ENCODE measurements around the gene IFI27. TPM values are rescaled to one million over a fixed set of nuclear protein-coding genes. Genes with fewer than 3 reads are reported as not detected.
A peak's percentile ranks its signal among the peaks of the same experiment; 100 is the strongest.

Gene IFI27
- total and polyA plus RNA-seq, 2 of the 4 experiments (the other 2 are of a cell fraction): under 0.01 to 0.60 TPM

DNA sequence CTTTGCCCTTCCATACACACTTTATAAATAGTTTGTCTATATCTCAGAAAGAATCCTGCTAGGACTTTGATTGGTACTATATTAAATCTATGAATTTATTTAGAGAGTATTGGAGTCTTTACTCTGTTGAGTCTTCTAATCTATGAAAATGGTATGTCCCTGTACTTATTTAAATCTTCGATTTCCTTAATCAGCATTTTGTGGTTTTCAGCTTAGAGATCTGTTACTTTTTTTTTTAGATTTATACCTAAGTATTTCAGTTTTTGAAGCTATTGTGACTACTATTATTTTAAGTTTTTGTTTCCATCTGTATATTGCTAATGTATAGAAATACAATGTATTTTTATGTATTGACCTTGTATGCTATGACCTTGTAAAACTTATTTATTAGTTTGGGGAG is 32.3 kb downstream of the IFI27 start:
- Histone ChIP-seq H3K23ac (ENCODE audit: low read depth, low read length) (no peak overlapping the region), H3K18ac (ENCODE audit: low read depth, low read length) (no peak overlapping the region), H2BK20ac (ENCODE audit: low read depth, low read length) (no peak overlapping the region), H4K5ac (ENCODE audit: low read depth, low read length) (no peak overlapping the region), H3K27me3 (ENCODE audit: control insufficient read depth, insufficient read depth, low read length) (peaks cover 17% of the 10 kb centered on the region), H3K4me3 (ENCODE audit: insufficient read depth, low read depth, low read length) (no peak overlapping the region), H3K4ac (ENCODE audit: low read depth, low read length) (no peak overlapping the region), H2AK5ac (ENCODE audit: low read depth, low read length) (no peak overlapping the region), H3K36me3 (ENCODE audit: control insufficient read depth, insufficient read depth, low read length) (no peaks in the 10 kb centered on the region), H4K20me1 (ENCODE audit: insufficient read depth, low read length) (no peaks in the 10 kb centered on the region), H2BK120ac (ENCODE audit: low read depth, low read length) (no peak overlapping the region), H3K4me2 (ENCODE audit: low read depth, low read length) (no peak overlapping the region), H2AFZ (replicated peaks; ENCODE audit: low read length, poor library complexity) (no peak overlapping the region), H3K9me1 (ENCODE audit: insufficient read depth, low read length) (no peaks in the 10 kb centered on the region), H4K91ac (ENCODE audit: insufficient read depth, low read depth, low read length) (no peak overlapping the region), H3K27ac (ENCODE audit: insufficient read depth, low read length) (no peak overlapping the region), H3K9me3 (ENCODE audit: control insufficient read depth, insufficient read depth, low read length) (no peaks in the 10 kb centered on the region), H2BK15ac (ENCODE audit: low read depth, low read length) (no peak overlapping the region), H2BK5ac (ENCODE audit: low read depth, low read length, poor library complexity, severe bottlenecking) (no peak overlapping the region), H3K4me1 (ENCODE audit: control insufficient read depth, insufficient read depth, low read length) (no peaks in the 10 kb centered on the region), H4K8ac (ENCODE audit: low read depth in 2 of 2, low read length in 2 of 2) (no peak overlapping the region), H3K14ac (replicated peaks; ENCODE audit: low read depth, low read length) (no peak overlapping the region), H3K56ac (ENCODE audit: extremely low read depth, insufficient read depth, low read length) (no peak overlapping the region), H3K79me1 (ENCODE audit: low read depth in 1 of 2, low read length in 2 of 2) (no peaks in the 10 kb centered on the region), H2AK9ac (replicated peaks; ENCODE audit: low read depth, low read length, poor library complexity) (no peak overlapping the region), H3K9ac (ENCODE audit: low read depth, low read length) (no peak overlapping the region)
- in situ Hi-C loops (cut with MboI; ENCODE audit: low sequenced_read_pairs): no loop called here
- TF ChIP-seq CHD1 (IDR thresholded peaks at IDR 0.05; ENCODE audit: low read depth, low read length): no peak
- no peak for TF ChIP-seq MXI1 (IDR thresholded peaks at IDR 0.05; ENCODE audit: borderline replicate concordance, low read depth, low read length)
- TF ChIP-seq, protein P1, sequence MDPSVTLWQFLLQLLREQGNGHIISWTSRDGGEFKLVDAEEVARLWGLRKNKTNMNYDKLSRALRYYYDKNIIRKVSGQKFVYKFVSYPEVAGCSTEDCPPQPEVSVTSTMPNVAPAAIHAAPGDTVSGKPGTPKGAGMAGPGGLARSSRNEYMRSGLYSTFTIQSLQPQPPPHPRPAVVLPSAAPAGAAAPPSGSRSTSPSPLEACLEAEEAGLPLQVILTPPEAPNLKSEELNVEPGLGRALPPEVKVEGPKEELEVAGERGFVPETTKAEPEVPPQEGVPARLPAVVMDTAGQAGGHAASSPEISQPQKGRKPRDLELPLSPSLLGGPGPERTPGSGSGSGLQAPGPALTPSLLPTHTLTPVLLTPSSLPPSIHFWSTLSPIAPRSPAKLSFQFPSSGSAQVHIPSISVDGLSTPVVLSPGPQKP (IDR thresholded peaks at IDR 0.05; ENCODE audit: borderline replicate concordance, low read depth, low read length): no peak
- TF ChIP-seq BHLHE40 (IDR thresholded peaks at IDR 0.05; ENCODE audit: low read depth, low read length): no peak
- TF ChIP-seq SMC3 (IDR thresholded peaks at IDR 0.05; ENCODE audit: low read depth, low read length): no peak
- TF ChIP-seq CEBPB (IDR thresholded peaks at IDR 0.05; ENCODE audit: low read depth, low read length): no peak
- no peak for TF ChIP-seq FOS (IDR thresholded peaks at IDR 0.05; ENCODE audit: low read depth, low read length)
- peak; percentile 49 for TF ChIP-seq MAFK (IDR thresholded peaks at IDR 0.05; ENCODE audit: low read depth, low read length)
- TF ChIP-seq MAZ (IDR thresholded peaks at IDR 0.05; ENCODE audit: borderline replicate concordance, low read depth, low read length): no peak
- intact Hi-C loops (cut with micrococcal nuclease): no loop called here
- BruUV-seq (replicated peaks): no TSS peak
- POLR2A ChIA-PET (ENCODE audit: unreplicated experiment): no interaction called here
- ATAC-seq (ENCODE audit: low read depth): no peak
- no peak for DNase-seq
- CTCF ChIA-PET: interaction anchor here (0.7 to 1.3 kb wide), 2 partner anchors 11 to 106 kb away, joined by 3 to 4 read pairs; no protein-coding TSS in a partner anchor
- dilution Hi-C loops (cut with HindIII; ENCODE audit: low sequenced_read_pairs, unreplicated experiment): no loop called here
- no CpG with 5 or more reads among the region's 1 CpG for WGBS, 2 experiments (ENCODE audit: extremely low coverage in 2 of 2, insufficient read length in 1 of 2)

Data from IMR-90 (cell line).